Measurements from ENCODE around the gene IFNA1. TPM values are rescaled to one million over a fixed set of nuclear protein-coding genes. Genes with fewer than 3 reads are reported as not detected.

The IFNA1 gene
- under 1 TPM in 1 of 8 experiments, not detected in 7; 0.67 TPM for total RNA-seq

DNA sequence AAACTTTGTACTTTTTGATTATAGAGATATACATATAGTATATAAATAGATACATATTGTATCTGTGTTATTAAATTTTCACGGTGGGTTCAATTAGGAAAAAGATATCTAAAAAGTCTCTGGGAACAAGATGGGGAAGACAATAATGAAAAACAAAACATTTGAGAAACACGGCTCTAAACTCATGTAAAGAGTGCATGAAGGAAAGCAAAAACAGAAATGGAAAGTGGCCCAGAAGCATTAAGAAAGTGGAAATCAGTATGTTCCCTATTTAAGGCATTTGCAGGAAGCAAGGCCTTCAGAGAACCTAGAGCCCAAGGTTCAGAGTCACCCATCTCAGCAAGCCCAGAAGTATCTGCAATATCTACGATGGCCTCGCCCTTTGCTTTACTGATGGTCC, at the start of gene IFNA1:
Gene IFNA1 (plus strand): TSS at position 301 of the 400 bp plus-strand sequence. CDS start 69 bp downstream, at position 370.
- Histone ChIP-seq H3K4me3 (no peak within 1 kb of the TSS), H3K27ac (no peak within 1 kb of the TSS), H3K4me1 (replicated peaks in 1 of 2) (no peaks in the 10 kb centered on the region)
- in situ Hi-C loops (cut with MboI; ENCODE audit: low pct_unique_long_range_greater_than_20kb in 2 of 9, low sequenced_read_pairs in 9 of 9, unreplicated experiment in 9 of 9): no loop called here
- ATAC-seq (replicated peaks in 6 of 8): no peak
- WGBS, 10 experiments: 40 to 100% (median 85%) methylated on average over 1 to 2 of the region's 4 CpGs

DNA sequence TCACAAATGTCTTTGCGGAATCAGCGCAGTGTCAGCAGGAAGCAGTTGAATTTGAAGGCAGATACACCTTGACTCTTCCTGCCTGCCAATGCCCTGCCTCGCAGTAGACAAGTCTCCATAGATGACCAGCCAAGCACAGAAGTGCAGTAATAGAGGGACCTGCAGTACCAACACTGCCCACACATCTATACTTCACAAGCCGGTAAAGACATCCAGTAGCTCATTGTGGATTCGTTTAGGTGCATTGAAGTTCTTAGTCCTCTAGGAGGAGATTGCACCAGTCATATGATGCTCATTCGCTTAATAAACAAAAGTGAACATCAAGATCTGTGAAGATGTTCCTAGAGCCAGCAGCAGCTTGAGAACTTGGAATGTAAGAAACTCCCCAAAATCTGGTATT, 48.0 kb upstream of the IFNA1 start:
- no peak overlapping the region for H3K27ac ChIP-seq
- in situ Hi-C loops (cut with MboI; ENCODE audit: low pct_unique_long_range_greater_than_20kb in 2 of 9, low sequenced_read_pairs in 9 of 9, unreplicated experiment in 9 of 9): loop anchor here in 1 of 9 experiments (10.0 kb wide), 1 partner anchor 67 kb away; no protein-coding TSS in a partner anchor
- WGBS, 10 experiments: 70 to 94% (median 85%) methylated on average over 1 to 5 of the region's 6 CpGs; no CpG with 5 or more reads in 3 of the 10 experiments
- no peak overlapping the region for H3K4me3 ChIP-seq
- peak in 3 of 8 experiments; percentile 70 to 86 (median 77) for ATAC-seq (replicated peaks in 6 of 8)
- no peaks in the 10 kb centered on the region for H3K4me1 ChIP-seq (replicated peaks in 1 of 2)

DNA sequence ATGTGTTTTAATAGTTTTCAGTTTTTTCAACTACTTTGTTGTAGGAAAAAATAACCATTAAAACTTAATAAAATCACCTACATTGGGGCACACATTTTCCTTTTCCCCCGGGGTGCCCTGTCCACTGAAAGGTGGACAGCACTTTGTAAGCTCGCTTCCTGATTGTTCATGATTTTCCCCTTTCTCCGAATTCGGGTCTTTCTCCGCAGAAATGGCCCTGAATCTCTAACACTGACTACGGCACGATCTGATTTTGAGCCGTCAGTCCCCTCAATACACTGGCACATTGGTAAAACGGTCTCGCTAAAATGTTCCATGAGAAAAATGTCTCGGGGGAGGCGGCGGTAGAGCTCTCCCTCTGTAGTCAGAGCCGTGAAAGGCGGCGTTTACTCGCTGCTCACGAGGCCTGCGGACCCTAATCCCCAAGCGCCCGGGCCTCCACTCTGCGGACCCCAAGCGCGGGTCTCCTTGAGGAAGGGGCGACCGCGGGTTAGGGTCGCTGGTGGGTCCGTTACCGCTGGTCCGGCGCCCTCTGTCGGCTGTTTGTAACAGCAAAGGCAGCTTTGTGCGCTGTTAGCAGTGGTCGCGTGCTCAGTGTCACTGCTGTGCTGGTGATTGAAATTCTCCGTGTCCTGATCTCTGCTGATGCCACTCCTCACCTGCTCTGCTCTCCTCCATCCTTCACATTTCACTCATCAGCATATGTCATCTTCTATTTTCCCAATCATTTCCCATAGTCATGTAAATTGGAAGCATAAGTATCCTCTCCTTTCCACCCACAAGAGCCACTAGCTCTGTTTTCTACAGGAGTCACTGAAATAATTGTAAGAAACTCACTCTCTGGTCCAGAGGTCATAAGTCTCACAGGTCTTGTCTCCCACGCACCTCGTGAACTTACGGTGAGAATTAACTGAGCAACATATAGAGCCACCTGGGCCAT, 44.2 kb upstream of the IFNA1 start:
- in situ Hi-C loops (cut with MboI; ENCODE audit: low pct_unique_long_range_greater_than_20kb in 2 of 9, low sequenced_read_pairs in 9 of 9, unreplicated experiment in 9 of 9): loop anchor here in 1 of 9 experiments (10.0 kb wide), 1 partner anchor 71 kb away; no protein-coding TSS in a partner anchor
- H3K27ac ChIP-seq: no peak overlapping the region
- ATAC-seq (replicated peaks in 6 of 8): peak; percentile 87 to 99 (median 98)

DNA sequence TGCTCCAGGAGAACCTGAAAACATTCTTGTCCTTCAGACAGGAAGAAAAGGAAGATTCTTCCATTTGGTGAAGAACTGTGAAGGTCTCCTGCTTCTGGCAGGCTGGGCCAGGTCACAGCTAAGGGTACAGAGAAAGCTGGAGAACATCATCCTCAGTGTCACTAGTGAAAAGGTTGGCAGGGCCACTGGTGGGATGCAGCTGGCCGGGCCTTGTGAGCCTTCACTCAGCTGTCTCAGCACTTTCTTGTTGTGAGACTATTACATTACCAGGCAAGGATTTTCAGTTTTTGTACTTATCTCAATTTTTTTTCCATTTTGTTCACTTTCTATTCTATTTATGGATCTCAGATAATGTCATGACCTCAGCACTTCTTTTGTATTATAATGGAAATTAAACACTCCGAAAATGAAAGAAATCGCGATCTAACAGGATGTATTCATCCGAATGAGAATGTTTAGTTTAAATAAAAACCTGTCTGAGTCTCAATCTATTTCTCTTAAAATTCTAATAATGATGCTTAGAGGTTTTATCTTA, 41.2 kb upstream of the IFNA1 start:
- no peaks in the 10 kb centered on the region for H3K4me1 ChIP-seq (replicated peaks in 1 of 2)
- in situ Hi-C loops (cut with MboI; ENCODE audit: low pct_unique_long_range_greater_than_20kb in 2 of 9, low sequenced_read_pairs in 9 of 9, unreplicated experiment in 9 of 9): loop anchor here in 1 of 9 experiments (10.0 kb wide), 1 partner anchor 74 kb away; no protein-coding TSS in a partner anchor
- no peak overlapping the region for H3K4me3 ChIP-seq
- no peak overlapping the region for H3K27ac ChIP-seq
- WGBS, 10 experiments: 78 to 100% (median 92%) methylated on average over 3 to 5 of the region's 5 CpGs
- no peak for ATAC-seq (replicated peaks in 6 of 8)

More for the DNA sequence above, 44.2 kb upstream of the IFNA1 start:
- H3K4me1 ChIP-seq (replicated peaks in 1 of 2): no peaks in the 10 kb centered on the region
- WGBS, 10 experiments: 2 to 72% (median 17%) methylated on average over 2 to 37 of the region's 40 CpGs
- H3K4me3 ChIP-seq: peak overlapping the region; percentile 36 to 71 (median 50)

DNA sequence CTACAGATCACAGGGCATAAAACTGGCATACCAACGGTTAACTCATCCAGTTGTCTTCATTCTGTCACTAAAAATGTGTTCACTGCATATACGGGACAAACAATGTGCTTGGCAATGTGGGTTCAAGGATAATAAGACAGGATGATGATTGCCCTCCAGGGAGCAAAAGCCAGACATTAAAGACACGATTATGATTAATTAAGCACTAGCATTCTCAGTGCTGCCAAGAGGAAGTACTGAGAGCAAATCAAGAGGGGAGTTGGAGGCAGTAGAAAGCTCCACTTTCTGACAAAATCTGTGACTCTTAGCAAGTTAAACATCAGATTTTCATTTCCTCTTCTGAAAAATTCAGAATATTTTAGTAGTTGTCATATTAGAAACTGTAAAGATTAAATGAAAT, 40.3 kb upstream of the IFNA1 start:
- H3K4me3 ChIP-seq: no peak overlapping the region
- 9 to 81% (median 55%) methylated on average over 1 to 3 of the region's 3 CpGs for WGBS, 10 experiments
- ATAC-seq (replicated peaks in 6 of 8): no peak
- in situ Hi-C loops (cut with MboI; ENCODE audit: low pct_unique_long_range_greater_than_20kb in 2 of 9, low sequenced_read_pairs in 9 of 9, unreplicated experiment in 9 of 9): loop anchor here in 2 of 9 experiments (10.0 to 25.0 kb wide), 2 partner anchors 75 to 88 kb away; partner anchors contain the start of gene IFNA5 (in 1 of the 2)
- H3K27ac ChIP-seq: no peak overlapping the region
- H3K4me1 ChIP-seq (replicated peaks in 1 of 2): no peaks in the 10 kb centered on the region

DNA sequence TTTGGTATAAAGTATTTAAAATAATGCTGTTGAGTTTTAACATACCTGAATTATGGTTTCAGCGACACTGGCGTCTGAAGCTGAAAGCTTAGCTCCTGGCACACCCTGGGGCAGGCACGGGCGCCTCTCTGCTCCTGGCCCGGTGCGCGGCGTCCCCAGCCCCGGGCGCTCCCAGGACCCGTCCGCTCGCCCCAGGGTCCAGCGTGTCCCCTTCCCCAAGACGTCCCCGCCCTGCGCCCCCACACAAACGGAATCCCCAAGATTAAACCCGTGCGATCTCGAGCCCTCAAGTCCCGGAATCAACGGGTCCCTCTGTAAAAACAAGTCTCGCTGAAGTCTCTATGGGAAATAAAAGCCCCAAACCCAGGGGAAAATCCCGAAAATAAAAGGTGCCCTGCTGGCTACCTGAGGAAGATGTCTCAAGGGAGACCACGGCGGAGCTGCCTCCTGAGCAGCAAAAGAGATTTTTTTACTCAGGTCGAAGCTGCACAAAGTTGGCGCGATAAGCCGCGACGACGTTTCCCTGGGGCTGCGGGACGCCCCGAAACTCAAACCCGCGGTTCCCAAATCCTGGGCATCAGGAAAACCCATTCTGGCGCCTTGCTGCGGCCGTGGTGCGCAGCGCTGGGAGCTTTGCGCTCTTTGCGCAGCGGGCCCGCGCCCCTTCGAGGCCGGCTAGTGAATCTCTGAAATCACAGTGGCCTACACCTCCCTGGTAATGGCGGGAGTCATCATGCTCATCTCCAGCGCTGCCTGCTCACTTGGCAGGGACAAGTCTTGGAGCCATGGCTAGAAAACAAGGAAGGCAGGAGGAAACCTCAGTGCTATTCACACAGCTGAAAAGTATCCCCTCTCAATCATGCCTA, 37.6 kb upstream of the IFNA1 start:
- Histone ChIP-seq H3K4me1 (replicated peaks in 1 of 2) (no peaks in the 10 kb centered on the region), H3K27ac (no peak overlapping the region), H3K4me3 (peak overlapping the region; percentile 19 to 37 (median 30))
- WGBS, 10 experiments: 0 to 13% (median 5%) methylated on average over 1 to 27 of the region's 53 CpGs; no CpG with 5 or more reads in 3 of the 10 experiments
- peak; percentile 63 to 91 (median 74) for ATAC-seq (replicated peaks in 6 of 8)
- in situ Hi-C loops (cut with MboI; ENCODE audit: low pct_unique_long_range_greater_than_20kb in 2 of 9, low sequenced_read_pairs in 9 of 9, unreplicated experiment in 9 of 9): loop anchor here in 1 of 9 experiments (25.0 kb wide), 1 partner anchor 90 kb away; the partner anchor contains the start of gene IFNA5

DNA sequence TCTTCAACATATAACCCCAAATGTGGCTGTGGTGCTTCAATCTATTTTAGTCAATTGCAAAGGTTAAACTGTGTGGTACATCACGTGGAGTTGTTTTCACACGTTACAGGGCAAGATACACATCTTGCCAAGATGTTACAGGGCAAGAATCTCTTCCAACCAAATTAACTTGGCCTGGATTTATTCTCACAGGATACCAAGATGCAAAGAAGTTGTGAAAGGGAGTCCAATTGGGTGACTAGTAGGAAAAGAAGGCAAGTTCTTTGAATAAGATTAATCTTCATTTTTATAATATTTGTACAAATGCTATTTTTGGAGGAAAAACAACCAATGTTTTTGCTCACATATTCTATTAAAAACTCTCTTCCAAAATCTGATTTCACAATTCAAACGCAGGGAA, 36.1 kb upstream of the IFNA1 start:
- no peak for ATAC-seq (replicated peaks in 6 of 8)
- H3K4me3 ChIP-seq: no peak overlapping the region
- no peaks in the 10 kb centered on the region for H3K4me1 ChIP-seq (replicated peaks in 1 of 2)
- WGBS, 10 experiments: 4 to 100% (median 89%) methylated on average over 1 to 3 of the region's 3 CpGs; no CpG with 5 or more reads in 1 of the 10 experiments
- in situ Hi-C loops (cut with MboI; ENCODE audit: low pct_unique_long_range_greater_than_20kb in 2 of 9, low sequenced_read_pairs in 9 of 9, unreplicated experiment in 9 of 9): loop anchor here in 1 of 9 experiments (25.0 kb wide), 1 partner anchor 92 kb away; the partner anchor contains the start of gene IFNA5
- H3K27ac ChIP-seq: no peak overlapping the region

DNA sequence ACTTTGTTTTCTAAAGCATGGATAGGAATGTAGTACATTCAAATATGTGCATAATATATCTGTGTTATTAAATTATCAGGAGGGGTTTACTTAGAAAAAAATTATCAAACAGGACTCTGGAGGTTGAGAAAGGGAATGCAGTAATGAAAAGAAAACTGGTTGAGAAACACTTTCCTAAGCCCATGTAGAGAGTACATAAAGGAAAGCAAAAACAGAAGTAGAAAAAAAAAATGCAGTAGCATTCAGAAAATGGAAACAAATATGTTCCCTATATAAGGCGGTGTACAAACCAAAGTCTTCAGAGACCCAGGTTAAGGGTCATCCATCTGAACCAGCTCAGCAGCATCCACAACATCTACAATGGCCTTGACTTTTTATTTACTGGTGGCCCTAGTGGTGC, 31.4 kb upstream of the IFNA1 start, which contains the start of gene IFNA8:
Gene IFNA8 (plus strand): TSS at position 301 of the 400 bp plus-strand sequence. CDS start 60 bp downstream, at position 361.
- WGBS, 10 experiments: 78 to 100% (median 88%) methylated on average over 1 of the region's 1 CpG; no CpG with 5 or more reads in 2 of the 10 experiments
- Histone ChIP-seq H3K4me3 (no peak within 1 kb of the TSS), H3K4me1 (replicated peaks in 1 of 2) (no peaks in the 10 kb centered on the region), H3K27ac (no peak within 1 kb of the TSS)
- ATAC-seq (replicated peaks in 6 of 8): no peak
- in situ Hi-C loops (cut with MboI; ENCODE audit: low pct_unique_long_range_greater_than_20kb in 2 of 9, low sequenced_read_pairs in 9 of 9, unreplicated experiment in 9 of 9): loop anchor here in 1 of 9 experiments (25.0 kb wide), 1 partner anchor 97 kb away; the partner anchor contains the start of gene IFNA5

DNA sequence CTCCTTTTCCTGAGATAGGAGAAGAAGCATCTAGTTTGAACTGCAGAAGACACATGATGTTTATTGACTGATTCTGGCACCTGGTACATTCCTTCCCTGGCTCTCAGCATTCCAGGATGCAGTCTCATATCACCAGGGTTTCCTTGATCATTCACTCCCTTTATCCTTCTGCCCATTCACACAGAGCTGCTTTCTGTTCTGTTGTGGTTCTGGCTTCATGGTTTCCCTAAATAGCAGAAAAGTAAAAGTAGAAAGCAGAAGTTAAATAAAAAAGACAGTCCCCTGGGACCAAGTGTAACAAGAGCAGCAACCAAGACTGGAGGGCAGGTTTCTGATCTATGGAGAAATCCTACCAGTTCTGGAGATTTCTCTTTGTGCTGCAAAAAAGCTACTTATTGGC, 28.1 kb upstream of the IFNA1 start:
- ATAC-seq (replicated peaks in 6 of 8): peak in 1 of 8 experiments; percentile 62
- H3K4me1 ChIP-seq (replicated peaks in 1 of 2): no peaks in the 10 kb centered on the region
- H3K27ac ChIP-seq: no peak overlapping the region
- in situ Hi-C loops (cut with MboI; ENCODE audit: low pct_unique_long_range_greater_than_20kb in 2 of 9, low sequenced_read_pairs in 9 of 9, unreplicated experiment in 9 of 9): loop anchor here in 1 of 9 experiments (25.0 kb wide), 1 partner anchor 100 kb away; the partner anchor contains the start of gene IFNA5
- H3K4me3 ChIP-seq: no peak overlapping the region

DNA sequence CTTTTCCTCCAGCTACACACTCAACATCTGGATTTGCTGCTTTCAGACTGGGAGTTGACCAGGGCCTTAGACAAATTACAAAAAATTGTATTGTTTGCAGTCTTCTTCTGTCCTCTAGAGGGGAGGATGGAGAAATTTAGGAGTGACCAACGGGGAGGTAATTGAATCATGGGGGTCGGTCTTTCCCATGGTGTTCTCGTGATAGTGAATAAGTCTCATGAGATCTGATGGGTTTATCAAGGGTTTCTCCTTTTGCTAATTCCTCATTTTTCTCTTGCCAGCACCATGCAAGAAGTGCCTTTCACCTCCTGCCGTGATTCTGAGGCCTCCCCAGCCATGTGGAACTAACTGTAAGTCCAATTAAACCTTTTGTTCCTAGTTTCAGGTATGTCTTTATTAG, 27.1 kb upstream of the IFNA1 start:
- ATAC-seq (replicated peaks in 6 of 8): no peak
- Histone ChIP-seq H3K27ac (no peak overlapping the region), H3K4me1 (replicated peaks in 1 of 2) (no peaks in the 10 kb centered on the region), H3K4me3 (no peak overlapping the region)
- in situ Hi-C loops (cut with MboI; ENCODE audit: low pct_unique_long_range_greater_than_20kb in 2 of 9, low sequenced_read_pairs in 9 of 9, unreplicated experiment in 9 of 9): loop anchor here in 1 of 9 experiments (25.0 kb wide), 1 partner anchor 101 kb away; the partner anchor contains the start of gene IFNA5
- WGBS, 10 experiments: 60 to 100% (median 94%) methylated on average over 1 to 4 of the region's 4 CpGs; no CpG with 5 or more reads in 4 of the 10 experiments

DNA sequence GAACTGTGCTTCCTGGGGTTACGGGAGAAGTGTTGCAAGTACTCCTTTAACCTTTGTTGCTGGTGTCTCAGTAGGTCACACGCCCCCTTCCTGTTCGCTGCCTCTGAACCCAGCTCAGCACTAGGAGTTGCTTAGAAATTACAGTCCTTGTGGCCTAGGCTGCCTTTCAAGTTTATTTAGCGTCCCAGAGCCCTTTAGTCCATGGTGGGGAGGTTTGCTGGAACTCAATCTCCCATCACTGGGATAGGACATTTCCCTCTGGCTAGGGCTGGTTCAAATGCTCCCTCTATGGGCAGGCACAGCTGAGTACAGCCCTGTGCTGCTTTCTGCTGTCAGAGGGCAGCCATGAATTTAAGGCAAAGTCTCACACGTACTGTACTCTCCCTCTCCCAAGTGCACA, 26.6 kb upstream of the IFNA1 start:
- Histone ChIP-seq H3K4me1 (replicated peaks in 1 of 2) (no peaks in the 10 kb centered on the region), H3K4me3 (no peak overlapping the region), H3K27ac (no peak overlapping the region)
- in situ Hi-C loops (cut with MboI; ENCODE audit: low pct_unique_long_range_greater_than_20kb in 2 of 9, low sequenced_read_pairs in 9 of 9, unreplicated experiment in 9 of 9): loop anchor here in 1 of 9 experiments (25.0 kb wide), 1 partner anchor 101 kb away; the partner anchor contains the start of gene IFNA5
- WGBS, 10 experiments: 60 to 83% (median 79%) methylated on average over 1 to 3 of the region's 5 CpGs; no CpG with 5 or more reads in 5 of the 10 experiments
- peak in 4 of 8 experiments; percentile 12 to 75 (median 59) for ATAC-seq (replicated peaks in 6 of 8)
